H9 (cell line): ENCODE data around the gene UPK3B. TPM values are rescaled to one million over a fixed set of nuclear protein-coding genes. Genes with fewer than 3 reads are reported as not detected.
"Not testable (repeated sequence)": the region's sequence is repeated elsewhere in the genome, so short reads cannot be mapped to it uniquely, and the experiment has no call there.

ENCODE experiments used
- DNase-seq: peaks from one replicate; pipeline ENCODE4 v3.0.0-alpha.2; 2017
- H2AFZ ChIP-seq: one replicate; pipeline ENCODE4 v1.6.1; 2013; ENCODE audit warnings: mild to moderate bottlenecking, low read length, control low read depth, moderate library complexity
- H2AK5ac ChIP-seq: 2 replicates; pipeline ENCODE4 v1.6.1; 2013; ENCODE audit warnings: low read length, control low read depth, mixed read lengths; ENCODE audit not compliant: insufficient read length
- H2BK120ac ChIP-seq: one replicate; pipeline ENCODE4 v1.6.1; 2013; ENCODE audit warnings: low read depth, mild to moderate bottlenecking, low read length, control low read depth, inconsistent platforms; ENCODE audit not compliant: poor library complexity, severe bottlenecking
- H2BK12ac ChIP-seq: 2 replicates; pipeline ENCODE4 v1.6.1; 2013; ENCODE audit warnings: low read length, control low read depth, mixed read lengths, low read depth; ENCODE audit not compliant: insufficient read length
- H2BK15ac ChIP-seq: 2 replicates; pipeline ENCODE4 v1.6.1; 2013; ENCODE audit warnings: low read depth, low read length, control low read depth
- H2BK20ac ChIP-seq: one replicate; pipeline ENCODE4 v1.6.1; 2013; ENCODE audit warnings: low read depth, mild to moderate bottlenecking, low read length, control low read depth, inconsistent platforms; ENCODE audit not compliant: poor library complexity, severe bottlenecking
- H2BK5ac ChIP-seq: 2 replicates; pipeline ENCODE4 v1.6.1; 2013; ENCODE audit warnings: low read length, control low read depth, mixed read lengths; ENCODE audit not compliant: insufficient read length
- H3K14ac ChIP-seq: 2 replicates; pipeline ENCODE4 v1.6.1; 2013; ENCODE audit warnings: low read length, control low read depth; ENCODE audit not compliant: insufficient read depth
- H3K18ac ChIP-seq: 2 replicates; pipeline ENCODE4 v1.6.1; 2013; ENCODE audit warnings: low read depth, mild to moderate bottlenecking, mixed read lengths, low read length, control low read depth; ENCODE audit not compliant: insufficient read length
- H3K23ac ChIP-seq: 2 replicates; pipeline ENCODE4 v1.6.1; 2013; ENCODE audit warnings: low read length, control low read depth, mixed read lengths, low read depth; ENCODE audit not compliant: insufficient read length
- H3K23me2 ChIP-seq: 2 replicates; pipeline ENCODE4 v1.6.1; 2013; ENCODE audit warnings: low read depth, mild to moderate bottlenecking, mixed read lengths, low read length, control low read depth; ENCODE audit not compliant: insufficient read length, poor library complexity, severe bottlenecking
- H3K27ac ChIP-seq: 2 replicates; pipeline ENCODE4 v1.5.1; 2013; ENCODE audit warnings: low read length, control low read depth, mixed read lengths, low read depth; ENCODE audit not compliant: insufficient read length
- H3K27me3 ChIP-seq: 2 replicates; pipeline ENCODE4 v1.6.1; 2013; ENCODE audit warnings: low read length, control low read depth, inconsistent platforms; ENCODE audit not compliant: insufficient read depth
- H3K4ac ChIP-seq: 2 replicates; pipeline ENCODE4 v1.6.1; 2013; ENCODE audit warnings: low read depth, mild to moderate bottlenecking, control low read depth, inconsistent platforms, low read length, moderate library complexity
- H3K4me1 ChIP-seq: 2 replicates; pipeline ENCODE4 v1.6.1; 2013; ENCODE audit warnings: low read length, control low read depth, inconsistent platforms; ENCODE audit not compliant: insufficient read depth
- H3K4me2 ChIP-seq: 2 replicates; pipeline ENCODE4 v1.6.1; 2013; ENCODE audit warnings: low read length, control low read depth, mixed read lengths; ENCODE audit not compliant: insufficient read length, insufficient read depth
- H3K56ac ChIP-seq: 2 replicates; pipeline ENCODE4 v1.6.1; 2013; ENCODE audit warnings: low read depth, mild to moderate bottlenecking, mixed read lengths, low read length, control low read depth; ENCODE audit not compliant: insufficient read length
- H3K79me1 ChIP-seq: 2 replicates; pipeline ENCODE4 v1.6.1; 2013; ENCODE audit warnings: low read depth, mild to moderate bottlenecking, moderate library complexity, low read length, control low read depth, inconsistent platforms; ENCODE audit not compliant: insufficient read depth, poor library complexity, severe bottlenecking
- H3K79me2 ChIP-seq: 2 replicates; pipeline ENCODE4 v1.6.1; 2013; ENCODE audit warnings: low read length, control low read depth, inconsistent platforms; ENCODE audit not compliant: insufficient read depth
- H3K9ac ChIP-seq: 2 replicates; pipeline ENCODE4 v1.6.1; 2013; ENCODE audit warnings: low read length, control low read depth, mixed read lengths; ENCODE audit not compliant: insufficient read length; ENCODE audit errors: extremely low read depth
- H3K9me3 ChIP-seq: one replicate; pipeline ENCODE4 v1.6.1; 2013; ENCODE audit warnings: low read depth, low read length, inconsistent platforms; ENCODE audit not compliant: control insufficient read depth
- H3T11ph ChIP-seq: one replicate; pipeline ENCODE4 v1.6.1; 2013; ENCODE audit warnings: mild to moderate bottlenecking, low read length, control low read depth, inconsistent platforms
- H4K20me1 ChIP-seq: one replicate; pipeline ENCODE4 v1.6.1; 2013; ENCODE audit not compliant: control insufficient read depth, insufficient read length, insufficient read depth
- H4K5ac ChIP-seq: 2 replicates; pipeline ENCODE4 v1.6.1; 2013; ENCODE audit warnings: low read depth, mild to moderate bottlenecking, mixed read lengths, low read length, control low read depth; ENCODE audit not compliant: insufficient read length
- H4K8ac ChIP-seq: replicated peaks from 2 replicates; pipeline ENCODE4 v1.6.1; 2013; ENCODE audit warnings: low read length, control low read depth, mixed read lengths, low read depth; ENCODE audit not compliant: insufficient read length
- H4K91ac ChIP-seq: 2 replicates; pipeline ENCODE4 v1.6.1; 2013; ENCODE audit warnings: low read depth, mild to moderate bottlenecking, moderate library complexity, mixed read lengths, low read length, control low read depth; ENCODE audit not compliant: insufficient read length
- H3K27ac Mint-ChIP-seq, 3 experiments: 2 replicates in 2 of 3; 3 replicates in 1 of 3; pipeline ENCODE4 v1.8.0; 2020 to 2021; ENCODE audit warnings: mixed read lengths in 3 of 3, mild to moderate bottlenecking in 1 of 3, moderate library complexity in 1 of 3
- H3K27me3 Mint-ChIP-seq: 2 replicates; pipeline ENCODE4 v1.8.0; 2021; ENCODE audit warnings: low read depth, mild to moderate bottlenecking, moderate library complexity, mixed read lengths
- H3K36me3 Mint-ChIP-seq, 3 experiments: 2 replicates in 2 of 3; 3 replicates in 1 of 3; pipeline ENCODE4 v1.8.0; 2020 to 2021; ENCODE audit warnings: low read depth in 3 of 3, mixed read lengths in 3 of 3; ENCODE audit not compliant: insufficient read depth in 1 of 3
- H3K4me1 Mint-ChIP-seq, 2 experiments: 2 replicates each; pipeline ENCODE4 v1.8.0; 2020; ENCODE audit warnings: mixed read lengths in 2 of 2
- H3K4me3 Mint-ChIP-seq, 2 experiments: 2 replicates in 1 of 2; 3 replicates in 1 of 2; pipeline ENCODE4 v1.8.0; 2020 to 2021; ENCODE audit warnings: mild to moderate bottlenecking in 2 of 2, mixed read lengths in 2 of 2, moderate library complexity in 1 of 2
- H3K9me3 Mint-ChIP-seq, 2 experiments: 2 replicates in 1 of 2; 3 replicates in 1 of 2; pipeline ENCODE4 v1.8.0; 2020; ENCODE audit warnings: mild to moderate bottlenecking in 2 of 2, mixed read lengths in 2 of 2, moderate library complexity in 1 of 2
- WGBS: extraction: QIAGEN DNeasy Blood & Tissue Kit; methylation state at CpG from one replicate; pipeline ENCODE4 v1.1.7; 2013; ENCODE audit warnings: missing lambda C conversion rate, low lambda C conversion rate, mixed read lengths; ENCODE audit not compliant: insufficient read length; ENCODE audit errors: extremely low coverage; 5-methylcytosine and 5-hydroxymethylcytosine counted together
- total RNA-seq: library from RNA; stranded (reverse); gene quantifications from 2 replicates; pipeline ENCODE4 v1.2.1, GENCODE V29; 2021

Gene UPK3B
- total RNA-seq, 1 experiment from 2014 or later, result 3.5 TPM

- H3K79me2 ChIP-seq, H4K5ac ChIP-seq, H3K23ac ChIP-seq, H3K9me3 Mint-ChIP-seq, H3K4me2 ChIP-seq, H3K27ac Mint-ChIP-seq, H4K91ac ChIP-seq, H3T11ph ChIP-seq, H3K36me3 Mint-ChIP-seq, H2AFZ ChIP-seq, H3K9me3 ChIP-seq, H2BK120ac ChIP-seq, H2BK12ac ChIP-seq, H4K20me1 ChIP-seq, H3K27me3 Mint-ChIP-seq, H3K9ac ChIP-seq, H3K4ac ChIP-seq, H3K27ac ChIP-seq, H3K27me3 ChIP-seq, H4K8ac ChIP-seq, H3K79me1 ChIP-seq, H3K4me1 ChIP-seq, H2BK5ac ChIP-seq, DNase-seq, H3K23me2 ChIP-seq, H3K18ac ChIP-seq, H2BK15ac ChIP-seq, H3K4me1 Mint-ChIP-seq, H2AK5ac ChIP-seq, H3K14ac ChIP-seq, H3K56ac ChIP-seq, H2BK20ac ChIP-seq: not testable (repeated sequence)
- peak within 1 kb of the TSS; percentile 55 to 70; a peak in 3 of 5 replicates for H3K4me3 Mint-ChIP-seq
- no CpG with 5 or more reads among the region's 54 CpGs for WGBS
Measured at GRCh38 chr7:76461464-76462101, 48.8 kb upstream of the UPK3B start, which contains the start of gene DTX2. TSS of gene DTX2 (plus strand) at chr7:76461709. CDS start at chr7:76480510, 18,801 bp downstream.

GRCh38 chr7:76462271-76462882, 48.0 kb upstream of the UPK3B start:
- not testable (repeated sequence) for H2BK5ac ChIP-seq, H3K4me1 ChIP-seq, H2BK20ac ChIP-seq, H3K27ac ChIP-seq, H4K8ac ChIP-seq, H3K23ac ChIP-seq, H3K23me2 ChIP-seq, H3K27me3 Mint-ChIP-seq, H4K91ac ChIP-seq, DNase-seq, H3K9me3 ChIP-seq, H3K4me1 Mint-ChIP-seq, H3K9me3 Mint-ChIP-seq, H3K4me3 Mint-ChIP-seq, H3K9ac ChIP-seq, H2BK15ac ChIP-seq, H3K36me3 Mint-ChIP-seq, H3K4me2 ChIP-seq, H2BK12ac ChIP-seq, H2BK120ac ChIP-seq, H3K79me1 ChIP-seq, H3K14ac ChIP-seq, H4K20me1 ChIP-seq, H3K4ac ChIP-seq, H3K56ac ChIP-seq, H3K27me3 ChIP-seq, H3T11ph ChIP-seq, H2AFZ ChIP-seq, H2AK5ac ChIP-seq, H4K5ac ChIP-seq, H3K18ac ChIP-seq, H3K79me2 ChIP-seq, H3K27ac Mint-ChIP-seq
- WGBS, result no CpG with 5 or more reads among the region's 17 CpGs
